ENCODE data around the gene OR5AU1.

- no peak for TF ChIP-seq EZH2 (conservative IDR thresholded peaks at IDR 0.05; ENCODE audit: low read depth, low read length)
- TF ChIP-seq ZNF256 (CRISPR knock-in tag; conservative IDR thresholded peaks at IDR 0.05) = no peak
- TF ChIP-seq SMAD1 (CRISPR knock-in tag; IDR thresholded peaks at IDR 0.05; ENCODE audit: borderline replicate concordance, low read depth) = no peak
These were observed at the start of gene OR5AU1 for GRCh38 chr14:21155963-21156362.
